GM12878 (cell line): Measurements from ENCODE around the gene TSC22D1. TPM values are rescaled to one million over a fixed set of nuclear protein-coding genes. Genes with fewer than 3 reads are reported as not detected.

Experiments
- ATAC-seq: fragments of 200-7000 bp; cut with Tn5 transposase; 3 replicates; pipeline ENCODE4 v1.9.1; 2020; ENCODE audit warnings: mild to moderate bottlenecking, moderate library complexity
- BruUV-seq: library from RNA; stranded (reverse); fragments of 400-500 nt; replicated peaks from 2 replicates; lab custom pipeline; 2021; lab: Mats Ljungman, UMichigan
- CTCF ChIA-PET: fragments of 300-600 bp; sonication (Branson Sonifier 250); formaldehyde crosslinking; extraction: SDS; loops from one replicate; lab custom pipeline; 2021; ENCODE audit warnings: inconsistent platforms; lab: Yijun Ruan, JAX
- POLR2A ChIA-PET: fragments of 350-600 bp; formaldehyde crosslinking; extraction: SDS; loops from one replicate; lab custom pipeline; 2021; ENCODE audit warnings: inconsistent platforms; lab: Charles Lee
- RAD21 ChIA-PET: fragments of 300-600 bp; sonication (Branson Sonifier 250); formaldehyde crosslinking; loops from one replicate; lab custom pipeline; 2023; ENCODE audit warnings: antibody characterized with exemption; ENCODE audit not compliant: unreplicated experiment; lab: Charles Lee
- SMC1A ChIA-PET: fragments of 300-600 bp; sonication (Branson Sonifier 250); formaldehyde crosslinking; loops from one replicate; lab custom pipeline; 2023; ENCODE audit not compliant: unreplicated experiment, uncharacterized antibody; lab: Charles Lee
- DNase-seq: peaks from one replicate; pipeline ENCODE4 v3.0.0-alpha.2; 2011; ENCODE audit warnings: low read depth, low spot score
- FAIRE-seq: peaks from 3 replicates; lab custom pipeline; 2011; peaks lifted over from hg19 to GRCh38; lab: Jason Lieb, UNC
- H2AFZ ChIP-seq: 2 replicates; pipeline ENCODE4 v1.6.0; 2011; ENCODE audit warnings: low read depth, low read length, control low read depth; ENCODE audit not compliant: control insufficient read depth
- H3K27ac ChIP-seq: 2 replicates; pipeline ENCODE4 v1.5.1; 2011; ENCODE audit warnings: control low read depth; ENCODE audit not compliant: control insufficient read depth, insufficient read depth
- H3K27me3 ChIP-seq, 2 experiments: replicated peaks in 1 of 2; 2 replicates each; pipeline versions ENCODE4 v1.6.0 to v1.6.1; 2011; ENCODE audit warnings: low read length in 1 of 2; ENCODE audit not compliant: control insufficient read depth in 2 of 2, insufficient read depth in 2 of 2
- H3K36me3 ChIP-seq, 2 experiments: 2 replicates each; pipeline ENCODE4 v1.5.1; 2011; ENCODE audit warnings: low read length in 1 of 2; ENCODE audit not compliant: control insufficient read depth in 2 of 2, insufficient read depth in 2 of 2
- H3K4me1 ChIP-seq: 2 replicates; pipeline ENCODE4 v1.6.1; 2011; ENCODE audit warnings: mild to moderate bottlenecking, low read length, moderate library complexity, mixed read lengths; ENCODE audit not compliant: control insufficient read depth, insufficient read depth
- H3K4me2 ChIP-seq: 2 replicates; pipeline ENCODE4 v1.6.0; 2011; ENCODE audit warnings: control low read depth; ENCODE audit not compliant: control insufficient read depth, insufficient read depth
- H3K4me3 ChIP-seq: fragments of 200-600 bp; sonication (generic); 2 replicates; pipeline ENCODE4 v1.5.1; 2016
- H3K79me2 ChIP-seq: 2 replicates; pipeline ENCODE4 v1.6.0; 2011; ENCODE audit warnings: low read length; ENCODE audit not compliant: control insufficient read depth, insufficient read depth
- H3K9ac ChIP-seq: 2 replicates; pipeline ENCODE4 v1.8.0; 2011; ENCODE audit warnings: low read length, control low read depth, mixed read lengths; ENCODE audit not compliant: control insufficient read depth, insufficient read depth
- H3K9me3 ChIP-seq: replicated peaks from 3 replicates; pipeline ENCODE4 v1.5.1; 2011; ENCODE audit warnings: mild to moderate bottlenecking, low read length; ENCODE audit not compliant: control insufficient read depth, insufficient read depth
- H4K20me1 ChIP-seq: 2 replicates; pipeline ENCODE4 v1.6.0; 2011; ENCODE audit not compliant: control insufficient read depth, insufficient read depth
- ATF2 ChIP-seq: IDR thresholded peaks from 2 replicates; pipeline ENCODE4 v1.6.1; 2012; ENCODE audit warnings: low read length, inconsistent platforms
- BRCA1 ChIP-seq: IDR thresholded peaks from 2 replicates; pipeline ENCODE4 v1.6.1; 2011; ENCODE audit warnings: low read depth, low read length, improper control_type of control experiment
- CHD2 ChIP-seq: IDR thresholded peaks from 2 replicates; pipeline ENCODE4 v1.6.1; 2011; ENCODE audit warnings: low read depth, low read length, improper control_type of control experiment, borderline replicate concordance
- E2F8 ChIP-seq: fragments of 450-650 bp; IDR thresholded peaks from 2 replicates; pipeline ENCODE4 v1.6.1; 2018; ENCODE audit warnings: mild to moderate bottlenecking, low read depth, moderate library complexity; ENCODE audit not compliant: partially characterized antibody
- E4F1 ChIP-seq: fragments of 450-650 bp; IDR thresholded peaks from 2 replicates; pipeline ENCODE4 v1.6.1; 2018; ENCODE audit warnings: borderline replicate concordance, mild to moderate bottlenecking; ENCODE audit not compliant: partially characterized antibody
- GABPA ChIP-seq: IDR thresholded peaks from 2 replicates; pipeline ENCODE4 v1.6.1; 2014; ENCODE audit warnings: antibody characterized with exemption, low read depth, mild to moderate bottlenecking, inconsistent platforms
- HDGF ChIP-seq: fragments of 450-650 bp; IDR thresholded peaks from 2 replicates; pipeline ENCODE4 v1.6.1; 2016; ENCODE audit warnings: antibody characterized with exemption
- KAT2A ChIP-seq: conservative IDR thresholded peaks from 2 replicates; pipeline ENCODE4 v1.6.1; 2011; ENCODE audit warnings: low read depth, low read length; ENCODE audit not compliant: control insufficient read depth
- LARP7 ChIP-seq: fragments of 450-650 bp; IDR thresholded peaks from 2 replicates; pipeline ENCODE4 v1.6.1; 2017; ENCODE audit warnings: mild to moderate bottlenecking
- MEF2A ChIP-seq: IDR thresholded peaks from 2 replicates; pipeline ENCODE4 v1.6.1; 2011; ENCODE audit warnings: low read depth, mild to moderate bottlenecking, low read length, moderate library complexity; ENCODE audit not compliant: insufficient read depth
- PKNOX1 ChIP-seq: fragments of 450-650 bp; IDR thresholded peaks from 2 replicates; pipeline ENCODE4 v1.6.1; 2016; ENCODE audit warnings: mild to moderate bottlenecking
- SMARCA5 ChIP-seq: fragments of 450-650 bp; IDR thresholded peaks from 2 replicates; pipeline ENCODE4 v1.6.1; 2017; ENCODE audit warnings: mild to moderate bottlenecking
- STAT1 ChIP-seq: fragments of 450-650 bp; conservative IDR thresholded peaks from 2 replicates; pipeline ENCODE4 v1.6.1; 2014; ENCODE audit warnings: antibody characterized with exemption, mild to moderate bottlenecking
- STAT3 ChIP-seq: IDR thresholded peaks from 2 replicates; pipeline ENCODE4 v1.6.1; 2011; ENCODE audit warnings: low read depth, low read length, improper control_type of control experiment
- YBX1 ChIP-seq: fragments of 450-650 bp; IDR thresholded peaks from 2 replicates; pipeline ENCODE4 v1.6.1; 2016; ENCODE audit warnings: antibody characterized with exemption
- ZNF384 ChIP-seq: IDR thresholded peaks from 2 replicates; pipeline ENCODE4 v1.6.1; 2012; ENCODE audit warnings: low read depth, mild to moderate bottlenecking, low read length, improper control_type of control experiment, borderline replicate concordance
- WGBS: methylation state at CpG from one replicate; pipeline ENCODE4 v1.1.6; 2016; ENCODE audit warnings: low lambda C conversion rate; ENCODE audit not compliant: insufficient replicate concordance, insufficient coverage; ENCODE audit errors: missing lambda C conversion rate; 5-methylcytosine and 5-hydroxymethylcytosine counted together
- in situ Hi-C: fragments of 300-500 bp; cut with MboI; formaldehyde crosslinking; loops from 9 replicates; pipeline ENCODE4 v1.14.3; 2018; ENCODE audit warnings: mixed read lengths
- intact Hi-C: fragments of 100-400 bp; cut with micrococcal nuclease; formaldehyde crosslinking; loops from one replicate; pipeline ENCODE4 v1.14.2; 2022; ENCODE audit not compliant: unreplicated experiment
- polyA plus RNA-seq, 11 experiments: library from polyadenylated mRNA; depleted of rRNA in 4 of 11; unstranded in 6 of 11; stranded (reverse) in 5 of 11; fragments of >200 nt; fragmentation: Nextera tagmentation in 4 of 11; fragmentation: Illumina TruSeq in 1 of 11; extraction: Ambion mirVana in 4 of 11; extraction: Trizol in 1 of 11; gene quantifications; 1 replicate in 1 of 11; 2 replicates in 10 of 11; pipeline versions ENCODE4 v1.2.1 to v1.2.3, GENCODE V29; 2011 to 2016; ENCODE audit warnings: inconsistent platforms in 2 of 11, missing spikeins in 2 of 11, low read depth in 1 of 11
- total RNA-seq, 4 experiments: library from RNA; depleted of rRNA in 3 of 4; stranded (reverse); fragments of >200 nt in 3 of 4; fragmentation: Illumina TruSeq in 1 of 4; extraction: Trizol in 1 of 4; gene quantifications; 2 replicates each; pipeline versions ENCODE4 v1.2.1 to v1.2.3, GENCODE V29; 2013 to 2021

TSC22D1 gene
- total and polyA plus RNA-seq, 10 of the 15 experiments (the other 5 are each of a cell fraction or from before 2014, with no cell fraction given), result 0.37 to 15.7 (median 7.5) TPM

GRCh38 chr13:44435142-44435918, 140.8 kb downstream of the TSC22D1 start:
- Histone ChIP-seq H3K4me1 (peaks cover 5% of the 10 kb centered on the region), H3K9me3 (no peaks in the 10 kb centered on the region), H3K79me2 (no peaks in the 10 kb centered on the region), H3K36me3 (no peaks in the 10 kb centered on the region), H4K20me1 (no peaks in the 10 kb centered on the region), H2AFZ (peak overlapping the region; percentile 64), H3K4me3 (peak overlapping the region; percentile 45; the same call in 1 of the 2 replicates), H3K27ac (peak overlapping the region; percentile 54; the same call in 1 of the 2 replicates), H3K4me2 (peak overlapping the region; percentile 95), H3K9ac (peak overlapping the region; percentile 78), H3K27me3 (peaks cover 5 to 15% of the 10 kb centered on the region in 2 experiments)
- ChIA-PET RAD21 (no interaction called here), POLR2A (interaction anchor here (0.6 to 0.7 kb wide), 3 partner anchors 391 to 558 kb away, joined by 3 read pairs; no protein-coding TSS in a partner anchor), SMC1A (interaction anchor here (1.2 to 2.3 kb wide), 3 partner anchors 383 to 562 kb away, joined by 3 to 8 read pairs (median 3); no protein-coding TSS in a partner anchor), CTCF (interaction anchor here (2.7 kb wide), 1 partner anchor 527 kb away, joined by 25 read pairs; no protein-coding TSS in a partner anchor)
- ATAC-seq (peak; percentile 86), DNase-seq (peak; percentile 19), FAIRE-seq (no peak)
- in situ Hi-C loops, result loop anchor here (5.0 kb wide), 3 partner anchors 243 to 528 kb away; no protein-coding TSS in a partner anchor
- WGBS, result 5% methylated on average over 41 of the region's 51 CpGs
- no TSS peak for BruUV-seq
- intact Hi-C loops, result loop anchor here (5.0 kb wide), 1 partner anchor 193 kb away; no protein-coding TSS in a partner anchor
- TF ChIP-seq E4F1, result no peak
- peak; percentile 57; the same call in 1 of the 2 replicates for TF ChIP-seq ATF2
- no peak for TF ChIP-seq STAT1
- TF ChIP-seq LARP7, result no peak
- no peak for TF ChIP-seq PKNOX1
- TF ChIP-seq SMARCA5, result no peak
- TF ChIP-seq BRCA1, result no peak
- TF ChIP-seq STAT3, result no peak
- TF ChIP-seq KAT2A, result no peak
- TF ChIP-seq E2F8, result no peak
- TF ChIP-seq HDGF, result no peak
- TF ChIP-seq YBX1, result no peak
- no peak for TF ChIP-seq ZNF384
- TF ChIP-seq CHD2, result no peak
- TF ChIP-seq MEF2A, result peak; percentile 90
- no peak for TF ChIP-seq GABPA
